HG03139 (cell line): ENCODE data around the gene TUBGCP5.
"Not testable (repeated sequence)": the region's sequence is repeated elsewhere in the genome, so short reads cannot be mapped to it uniquely, and the experiment has no call there.

Experiments
- ATAC-seq: cut with Tn5 transposase; IDR thresholded peaks from one replicate; pipeline ENCODE4 v1.9.1; 2021; ENCODE audit not compliant: unreplicated experiment

The TUBGCP5 gene

GRCh38 chr15:23043535-23043934 lies 4.2 kb upstream of the TUBGCP5 start:
- not testable (repeated sequence) for ATAC-seq

DNA sequence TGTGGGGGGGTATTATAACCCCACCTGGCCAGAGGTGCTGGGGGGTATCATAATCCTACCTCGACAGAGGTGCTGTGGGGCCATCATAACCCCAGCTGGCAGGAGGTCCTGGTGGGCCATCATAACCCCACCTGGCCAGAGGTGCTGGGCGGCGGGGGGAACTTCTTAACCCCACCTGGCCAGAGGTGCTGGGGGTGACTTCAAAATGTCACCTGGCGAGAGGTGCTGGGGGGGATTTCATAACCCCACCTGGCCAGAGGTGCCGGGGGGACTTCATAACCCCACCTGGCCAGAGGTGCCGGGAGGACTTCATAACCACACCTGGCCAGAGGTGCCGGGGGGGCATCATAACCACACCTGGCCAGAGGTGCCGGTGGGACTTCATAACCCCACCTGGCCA lies 2.4 kb upstream of the TUBGCP5 start:
- ATAC-seq, result not testable (repeated sequence)

DNA sequence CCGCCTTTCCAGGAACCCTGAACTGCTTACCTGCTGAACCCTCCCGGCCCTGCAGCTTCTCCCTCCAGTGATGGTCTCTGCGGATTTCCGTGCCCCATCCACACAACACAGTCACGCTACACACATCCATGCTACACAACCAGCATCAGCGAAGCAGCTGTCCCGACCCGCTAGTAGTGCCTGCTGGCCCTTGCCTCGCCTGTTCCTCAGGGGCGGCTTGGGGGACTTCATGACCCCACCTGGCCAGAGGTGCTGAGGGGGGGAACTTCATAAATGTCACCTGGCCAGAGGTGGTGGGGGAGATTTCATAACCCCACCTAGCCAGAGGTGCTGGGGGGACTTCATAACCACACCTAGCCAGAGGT lies 530 bp upstream of the TUBGCP5 start:
- ATAC-seq, result no peak

GRCh38 chr15:23038726-23039142 lies 635 bp downstream of the TUBGCP5 start:
- peak; percentile 6 for ATAC-seq

DNA sequence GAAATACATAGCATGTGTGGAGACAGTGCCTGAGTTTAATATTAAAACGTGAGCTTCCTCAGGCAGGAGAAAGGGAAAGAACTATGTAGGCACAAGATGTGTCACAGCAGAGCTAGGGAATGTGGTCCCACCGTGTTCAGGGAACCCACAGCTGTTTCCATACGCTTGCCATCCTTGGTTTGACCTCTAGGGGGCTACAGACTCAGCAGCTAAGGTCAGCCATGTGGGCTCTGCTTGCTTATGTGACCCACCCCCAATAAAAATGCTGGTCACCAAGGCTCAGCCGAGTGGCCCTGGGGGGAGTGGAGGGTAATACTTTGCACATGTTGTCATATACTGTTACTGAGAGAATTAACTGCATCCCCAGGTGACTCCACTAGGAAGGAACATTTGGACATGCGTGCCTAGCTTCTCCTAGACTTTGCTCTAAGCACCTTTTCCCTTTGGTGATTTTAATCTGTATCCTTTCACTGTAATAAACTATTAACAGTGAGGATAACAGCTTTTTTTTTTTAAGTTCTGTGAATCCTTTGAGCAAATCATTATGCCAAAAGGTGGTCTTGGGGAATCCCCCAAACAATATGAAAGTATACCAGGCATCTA lies 3.3 kb downstream of the TUBGCP5 start:
- ATAC-seq, result no peak

DNA sequence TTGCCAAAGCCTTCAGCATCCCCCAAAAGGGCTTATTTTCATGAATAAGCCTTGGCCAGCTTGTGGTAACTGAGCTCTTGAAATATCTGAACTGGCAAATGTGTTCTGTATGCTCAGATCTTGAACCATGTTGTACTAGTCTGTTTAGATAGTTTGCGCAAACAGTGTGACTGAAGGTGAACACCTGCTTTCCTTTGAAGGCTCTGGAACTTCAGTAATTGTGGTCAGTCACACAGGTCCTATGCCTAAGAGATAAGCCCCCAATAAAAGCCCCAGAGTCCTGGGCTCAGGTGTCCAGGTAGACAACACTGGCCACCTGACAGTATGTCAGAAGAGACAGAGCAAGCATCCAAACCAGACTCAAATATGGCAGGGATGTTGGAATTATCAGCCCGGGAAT lies 5.4 kb downstream of the TUBGCP5 start:
- ATAC-seq, result no peak

- ATAC-seq, result no peak
These were observed 13.2 kb downstream of the TUBGCP5 start for GRCh38 chr15:23026218-23026617.

DNA sequence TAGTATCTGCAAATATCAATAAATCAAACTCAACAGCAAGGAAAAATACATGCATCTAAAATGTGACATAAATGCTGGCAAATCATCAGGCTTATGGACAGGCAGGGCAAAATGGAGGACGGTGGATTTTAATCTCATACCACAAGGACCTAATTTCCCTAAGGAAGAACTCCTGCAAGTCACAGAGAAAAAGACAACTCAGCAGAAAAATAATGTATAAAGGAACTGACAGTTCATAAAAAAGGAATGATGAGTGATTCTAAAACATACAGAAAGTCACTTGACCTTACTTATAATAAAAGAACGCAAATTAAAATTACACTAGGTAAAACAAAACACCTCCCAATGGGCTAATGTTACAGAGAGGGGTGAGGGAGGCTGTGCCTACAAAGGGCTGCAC lies 17.2 kb downstream of the TUBGCP5 start:
- no peak for ATAC-seq

DNA sequence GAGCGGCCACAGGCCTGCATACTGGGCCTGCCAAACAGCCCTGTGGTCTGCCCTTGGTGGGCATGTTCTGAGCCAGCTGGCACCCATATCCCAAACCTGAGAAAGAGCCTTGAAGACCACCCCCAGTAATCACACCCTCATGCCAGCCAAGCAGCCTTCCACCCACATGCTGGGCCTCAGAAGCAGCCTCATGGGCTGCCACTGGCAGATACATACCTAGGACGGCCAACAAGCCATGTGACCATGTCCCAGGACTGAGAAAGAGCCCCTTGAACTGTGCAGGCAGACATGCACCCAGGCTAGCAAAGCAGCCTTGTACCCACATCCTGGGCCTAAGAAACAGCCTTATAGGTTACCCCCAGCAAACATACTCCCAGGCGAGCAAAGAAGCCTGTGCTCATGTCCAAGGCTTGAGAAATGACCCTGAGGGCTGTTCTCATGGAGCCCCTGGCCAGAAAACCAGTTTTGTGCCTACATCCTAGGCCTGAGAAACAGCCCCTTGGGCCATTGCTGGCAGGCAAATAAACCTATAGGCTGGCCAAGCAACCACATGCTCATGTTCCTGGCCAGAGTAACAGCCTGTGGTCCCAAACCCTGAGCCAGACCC lies 24.9 kb downstream of the TUBGCP5 start:
- ATAC-seq, result no peak

DNA sequence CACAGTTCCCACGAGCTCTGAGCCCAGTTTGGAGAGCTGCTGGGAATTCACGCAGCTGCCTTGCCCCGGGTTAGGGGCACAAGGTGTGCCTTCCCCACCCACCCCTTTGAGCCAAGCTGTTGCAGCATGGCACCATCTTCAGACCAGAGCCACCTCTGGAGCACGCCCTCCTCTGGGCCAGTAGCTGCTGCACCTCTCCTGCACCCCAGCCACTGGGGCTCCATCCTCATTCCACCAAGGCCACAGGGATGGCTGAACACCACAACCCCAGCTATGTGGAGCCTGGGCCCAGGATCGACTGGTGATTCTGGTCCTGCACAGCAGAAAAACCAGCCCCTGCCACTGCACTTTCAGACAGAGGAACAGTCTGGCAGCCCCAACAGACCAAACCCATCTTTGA lies 25.7 kb downstream of the TUBGCP5 start:
- no peak for ATAC-seq

DNA sequence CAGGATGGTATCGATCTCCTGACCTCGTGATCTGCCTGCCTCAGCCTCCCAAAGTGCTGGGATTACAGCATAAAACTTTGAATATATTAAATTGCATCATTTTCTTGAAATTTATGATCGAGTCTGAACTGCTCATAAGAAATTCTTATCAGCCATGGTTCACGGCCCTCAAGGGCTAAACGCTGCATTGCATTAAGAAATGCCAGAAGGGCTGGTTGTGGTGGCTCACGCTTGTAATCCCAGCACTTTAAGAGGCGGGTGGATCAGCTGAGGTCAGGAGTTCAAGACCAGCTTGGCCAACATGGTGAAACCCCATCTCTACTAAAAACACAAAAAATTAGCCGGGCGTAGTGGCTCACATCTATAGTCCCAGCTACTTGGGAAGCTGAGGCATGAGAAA lies 26.8 kb downstream of the TUBGCP5 start:
- not testable (repeated sequence) for ATAC-seq

- no peak for ATAC-seq
These were observed 35.6 kb downstream of the TUBGCP5 start for GRCh38 chr15:23003736-23004135.

GRCh38 chr15:23002920-23003319 lies 36.4 kb downstream of the TUBGCP5 start:
- no peak for ATAC-seq

- ATAC-seq, result no peak
These were observed 43.6 kb downstream of the TUBGCP5 start for GRCh38 chr15:22995795-22996194.

DNA sequence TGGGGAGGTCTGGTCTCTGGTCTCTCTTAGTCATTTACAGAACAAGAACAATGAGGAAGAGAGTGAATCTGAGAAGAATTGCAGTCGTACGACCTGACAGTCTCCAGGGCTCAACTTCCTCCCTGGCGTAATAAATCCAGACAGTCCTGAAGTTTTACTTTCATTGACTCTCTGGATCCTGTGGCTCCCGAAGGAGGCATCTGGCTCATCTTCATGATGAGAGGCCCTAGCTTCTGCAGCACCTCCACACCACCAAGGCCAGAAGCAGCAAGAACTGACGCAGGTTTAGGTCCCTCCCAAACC lies 47.4 kb downstream of the TUBGCP5 start:
- no peak for ATAC-seq

GRCh38 chr15:22989576-22990477 lies 49.5 kb downstream of the TUBGCP5 start:
- ATAC-seq, result no peak

DNA sequence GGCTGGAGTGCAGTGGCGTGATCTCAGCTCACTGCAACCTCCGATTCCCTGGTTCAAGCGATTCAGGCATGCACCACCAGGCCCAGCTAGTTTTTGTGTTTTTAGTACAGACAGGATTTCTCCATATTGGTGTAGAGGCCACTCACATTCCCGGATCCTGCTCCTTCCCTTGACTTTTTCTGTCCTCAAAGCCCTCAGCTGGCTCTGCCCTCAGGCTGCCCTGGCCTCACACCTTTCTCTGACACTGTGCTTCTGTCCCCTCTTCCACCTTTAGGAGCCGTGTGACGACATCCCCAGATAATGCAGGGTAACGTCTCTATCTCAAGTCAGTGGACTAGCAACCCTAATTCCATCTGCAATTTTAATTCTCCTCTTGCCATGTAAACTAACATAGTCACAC lies 50.6 kb downstream of the TUBGCP5 start:
- no peak for ATAC-seq

DNA sequence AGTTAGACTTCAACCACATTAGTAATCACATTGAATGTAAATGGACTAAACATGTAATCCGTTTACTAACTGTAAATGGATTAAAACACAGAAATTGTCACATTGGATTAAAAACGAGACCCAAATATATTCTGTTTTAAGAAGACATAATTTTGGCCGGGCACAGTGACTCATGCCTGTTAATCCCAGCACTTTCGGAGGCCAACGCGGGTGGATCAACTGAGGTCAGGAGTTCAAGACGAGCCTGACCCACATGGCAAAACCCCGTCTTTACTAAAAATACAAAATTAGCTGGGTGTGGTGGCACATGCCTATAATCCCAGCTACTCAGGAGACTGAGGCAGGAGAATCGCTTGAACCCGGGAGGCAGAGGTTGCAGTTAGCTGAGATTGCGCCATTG lies 57.4 kb downstream of the TUBGCP5 start:
- not testable (repeated sequence) for ATAC-seq

- no peak for ATAC-seq
These were observed 58.1 kb downstream of the TUBGCP5 start for GRCh38 chr15:22981051-22981840.

- ATAC-seq, result peak; percentile 45
These were observed 58.9 kb downstream of the TUBGCP5 start, which contains the start of gene CYFIP1 for GRCh38 chr15:22980189-22981050. CYFIP1 (minus strand) TSS chr15:22980368; CDS start chr15:22947285, 33,083 bp downstream.
